Right forelimb (tissue), 1 donor: ENCODE measurements around the gene ELAVL1.

Experiments
- DNase-seq: peaks from one replicate; pipeline ENCODE4 v3.0.0-alpha.2; 2018

ELAVL1 gene

GRCh38 chr19:8020681-8021080 is 15.2 kb upstream of the ELAVL1 start:
- DNase-seq, result no peak

- DNase-seq, result no peak
Observed at GRCh38 chr19:8017808-8018207, 12.4 kb upstream of the ELAVL1 start.

DNA sequence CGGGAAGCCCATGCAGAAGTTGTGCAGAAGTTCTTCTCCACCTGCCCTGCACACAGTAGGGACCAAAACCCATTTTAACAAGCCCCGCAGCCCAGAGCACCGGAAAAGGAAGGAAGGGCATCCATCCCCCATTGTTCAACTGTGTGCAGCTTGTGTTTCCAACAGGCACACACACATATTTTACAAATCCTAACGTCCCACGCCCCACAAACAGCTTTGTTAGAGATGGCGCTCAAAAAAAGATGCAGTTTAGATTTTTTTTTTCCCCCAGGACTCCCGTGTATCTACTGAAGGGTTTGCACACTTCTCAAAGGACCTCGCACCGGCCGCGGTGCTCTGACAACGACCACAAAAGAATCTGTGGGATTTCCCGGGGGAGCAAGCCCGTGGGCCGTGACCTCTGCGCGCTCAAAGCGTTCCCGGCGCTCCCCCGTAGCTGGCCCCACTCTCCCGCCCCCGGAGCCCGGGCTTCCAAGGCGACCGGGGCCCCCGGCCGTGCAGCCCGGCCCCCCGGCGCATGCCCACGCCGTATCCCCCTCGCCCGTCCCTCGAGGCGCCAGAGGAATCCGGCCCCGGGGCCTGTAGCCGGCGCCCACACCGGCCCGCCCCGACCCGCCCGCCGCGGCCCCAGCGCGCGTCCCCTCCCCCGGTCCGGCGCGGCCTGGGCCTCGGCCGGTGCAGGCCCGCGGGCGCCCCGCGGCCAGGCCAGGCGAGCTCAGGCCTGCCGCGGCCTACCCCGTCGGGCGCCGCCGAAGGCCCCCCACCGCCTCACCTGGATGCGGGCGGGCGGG is 523 bp downstream of the ELAVL1 start:
- no peak for DNase-seq

- DNase-seq, result no peak
Observed at GRCh38 chr19:8004001-8004400, 1.4 kb downstream of the ELAVL1 start.

GRCh38 chr19:8001995-8002849 is 3.2 kb downstream of the ELAVL1 start:
- DNase-seq, result peak; percentile 87

DNA sequence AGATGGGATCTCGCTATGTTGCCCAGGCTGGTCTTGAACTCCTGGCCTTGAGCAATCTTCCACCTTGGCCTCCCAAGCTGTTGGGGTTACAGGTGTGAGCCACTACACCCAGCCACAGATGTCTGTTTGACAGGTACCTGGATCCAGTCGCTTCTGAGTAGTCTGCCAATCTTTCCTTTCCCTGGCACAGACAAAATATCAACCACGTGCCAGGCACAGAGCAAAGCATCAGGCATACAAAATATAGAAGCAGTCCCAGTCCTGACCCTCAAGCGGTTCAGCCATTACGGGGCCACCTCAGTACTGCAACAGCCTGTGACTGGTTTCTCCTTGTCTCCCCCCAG is 3.8 kb downstream of the ELAVL1 start:
- no peak for DNase-seq

- no peak for DNase-seq
Observed at GRCh38 chr19:8000298-8001038, 5.0 kb downstream of the ELAVL1 start.

DNA sequence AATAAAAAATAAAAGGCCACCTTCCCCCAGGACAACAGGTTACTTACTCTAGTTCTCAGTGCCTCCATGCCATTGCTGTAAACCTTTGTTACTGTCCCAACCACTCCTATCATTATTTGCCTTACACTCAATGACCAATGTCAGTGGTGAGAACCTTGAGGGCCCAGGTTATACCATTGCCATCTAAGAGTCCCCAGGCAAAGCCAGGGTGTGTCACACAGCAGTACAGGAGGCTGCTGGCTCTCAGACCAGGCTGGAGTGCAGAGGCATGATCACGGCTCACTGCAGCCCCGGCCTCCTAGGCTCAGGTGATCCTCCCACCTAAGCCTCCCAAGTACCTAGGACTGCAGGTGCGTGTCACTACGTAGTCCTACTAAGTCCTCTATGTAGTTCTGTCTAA is 6.1 kb downstream of the ELAVL1 start:
- DNase-seq, result no peak

GRCh38 chr19:7997809-7998480 is 7.5 kb downstream of the ELAVL1 start:
- DNase-seq, result no peak

GRCh38 chr19:7996883-7997282 is 8.6 kb downstream of the ELAVL1 start:
- DNase-seq, result no peak

DNA sequence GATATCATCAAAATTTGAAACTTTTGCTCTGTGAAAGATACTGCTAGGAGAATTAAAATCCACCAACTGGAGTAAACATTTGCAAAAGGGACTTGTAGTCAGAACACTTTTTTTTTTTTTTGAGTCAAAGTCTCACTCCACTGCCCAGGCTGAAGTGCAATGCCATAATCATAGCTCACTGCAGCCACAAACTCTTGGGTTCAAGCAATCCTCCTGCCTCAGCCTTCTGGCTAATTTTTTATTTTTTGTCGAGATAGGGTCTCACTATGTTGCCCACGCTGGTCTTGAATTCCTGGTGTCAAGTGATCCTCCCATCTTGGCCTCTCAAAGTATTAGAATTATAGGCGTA is 9.7 kb downstream of the ELAVL1 start:
- DNase-seq, result no peak

GRCh38 chr19:7994928-7995809 is 10.3 kb downstream of the ELAVL1 start:
- DNase-seq, result no peak

- no peak for DNase-seq
Observed at GRCh38 chr19:7994114-7994513, 11.3 kb downstream of the ELAVL1 start.

- no peak for DNase-seq
Observed at GRCh38 chr19:7993560-7993959, 11.9 kb downstream of the ELAVL1 start.

DNA sequence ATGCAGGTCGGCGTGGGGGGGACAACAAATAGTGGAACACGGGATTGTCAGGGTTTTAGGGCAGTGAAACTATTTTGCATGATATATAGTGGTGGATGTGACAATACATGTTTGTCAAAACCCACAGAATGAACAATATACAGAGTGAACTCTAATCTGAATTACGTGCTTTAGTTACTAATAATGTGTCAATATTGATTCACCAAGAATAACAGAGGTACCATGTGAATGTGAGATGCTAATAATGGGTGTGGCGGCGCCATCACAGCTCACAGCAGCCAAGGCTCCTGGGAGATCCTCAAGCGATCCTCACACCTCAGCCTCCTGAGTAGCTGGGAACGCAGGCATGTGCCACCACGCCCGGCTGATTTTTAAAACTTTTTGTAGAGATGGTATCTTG is 12.9 kb downstream of the ELAVL1 start:
- no peak for DNase-seq

- no peak for DNase-seq
Observed at GRCh38 chr19:7989071-7989575, 16.3 kb downstream of the ELAVL1 start.

DNA sequence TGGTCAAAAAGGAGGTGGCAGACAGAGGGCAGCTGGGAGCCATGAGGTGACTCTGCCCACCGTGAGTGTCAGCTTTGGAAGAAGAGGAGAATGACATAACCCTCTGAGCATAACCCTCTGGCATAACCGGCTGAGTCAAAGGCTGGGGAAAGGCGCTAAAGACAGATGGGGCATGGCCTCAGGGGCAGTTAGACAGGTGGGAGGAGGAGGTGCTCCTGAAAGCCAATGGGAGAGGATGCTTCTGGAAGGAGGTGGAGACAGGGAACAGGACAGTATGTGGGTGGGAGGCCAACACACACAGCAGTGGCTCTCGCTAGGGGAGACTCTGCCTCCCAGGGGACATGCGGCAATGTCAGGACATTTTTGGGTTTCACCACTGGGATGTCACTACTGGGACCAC is 17.1 kb downstream of the ELAVL1 start:
- DNase-seq, result no peak

GRCh38 chr19:7987114-7987768 is 18.2 kb downstream of the ELAVL1 start:
- DNase-seq, result no peak

DNA sequence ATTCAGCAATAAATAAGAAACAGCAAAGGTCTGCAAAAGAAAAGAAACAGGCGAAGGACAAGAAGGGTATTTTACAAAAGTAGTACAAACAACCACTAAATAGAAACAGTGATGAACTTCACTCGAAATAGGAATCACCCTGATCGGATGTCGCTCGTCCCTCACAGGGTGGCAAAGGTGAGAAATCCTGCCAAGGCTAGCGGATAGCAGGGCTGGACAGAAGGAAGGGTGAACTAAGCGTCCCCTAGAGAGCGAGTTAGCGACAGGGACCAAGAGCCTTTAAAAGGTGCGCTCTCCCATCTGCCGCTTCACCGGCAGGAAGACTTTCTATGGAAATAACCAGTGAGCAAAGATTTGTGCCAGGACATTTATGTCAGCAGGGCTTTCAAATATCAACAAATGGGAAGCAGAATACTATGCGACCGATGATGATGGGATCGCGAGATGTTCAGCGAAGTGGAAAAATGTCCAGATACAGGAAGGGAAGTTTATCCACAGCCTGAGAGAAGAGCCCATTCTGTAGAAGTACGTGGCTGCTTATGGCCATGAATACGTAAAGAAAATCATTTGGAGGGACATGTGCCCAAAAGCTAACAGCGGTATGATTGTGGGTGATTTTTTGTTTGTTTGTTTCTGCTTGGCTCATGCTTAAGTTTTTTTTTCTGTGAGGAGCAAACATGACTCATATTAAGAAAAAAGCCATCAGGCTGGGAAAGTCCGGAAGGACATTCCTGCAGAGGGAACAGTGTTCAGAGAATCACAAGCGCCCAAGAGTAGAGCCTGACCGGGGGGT is 18.9 kb downstream of the ELAVL1 start:
- no peak for DNase-seq

- no peak for DNase-seq
Observed at GRCh38 chr19:7985481-7985911, 19.9 kb downstream of the ELAVL1 start.
